ENCODE data around the gene NDUFB6. TPM values are rescaled to one million over a fixed set of nuclear protein-coding genes. Genes with fewer than 3 reads are reported as not detected.

NDUFB6 gene
- total RNA-seq, 1 experiment from 2014 or later, result 56.0 TPM

DNA sequence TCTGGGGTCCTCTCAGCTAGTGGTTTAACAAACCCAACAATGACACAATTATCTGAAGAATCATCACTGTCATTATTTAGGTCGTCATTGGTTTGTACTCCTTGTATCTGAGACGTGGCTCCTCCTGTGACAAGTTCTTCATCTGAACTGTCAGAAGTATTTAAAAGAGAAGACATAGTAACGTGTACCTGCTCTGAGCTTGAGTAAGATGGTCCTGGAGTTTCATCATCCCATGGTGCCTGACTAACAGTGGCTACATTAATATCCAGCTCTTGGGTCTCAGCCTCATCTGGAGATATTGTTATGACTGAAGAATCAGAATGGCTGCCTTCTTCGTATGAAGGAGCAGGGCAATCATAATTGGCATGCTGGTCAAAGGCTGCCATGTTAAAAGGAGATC is 29.9 kb downstream of the NDUFB6 start:
- no peak overlapping the region for H3K4me3 Mint-ChIP-seq
- H3K9me3 Mint-ChIP-seq, result no peaks in the 10 kb centered on the region
- POLR2A ChIA-PET, result no interaction called here
- CTCF ChIA-PET, result no interaction called here
- DNase-seq (ENCODE audit: low spot score) (no peak), ATAC-seq (no peak)
- H3K27me3 Mint-ChIP-seq (ENCODE audit: low read depth), result no peaks in the 10 kb centered on the region
- no peaks in the 10 kb centered on the region for H3K4me1 Mint-ChIP-seq
- no peak overlapping the region for H3K27ac Mint-ChIP-seq
- H3K36me3 Mint-ChIP-seq, result peaks cover 39% of the 10 kb centered on the region
- TF ChIP-seq ZBTB21 (CRISPR knock-in tag; IDR thresholded peaks at IDR 0.05; ENCODE audit: borderline replicate concordance) (no peak), GABPB1 (CRISPR knock-in tag; IDR thresholded peaks at IDR 0.05) (peak; percentile 52; the same call in 1 of the 2 replicates)

DNA sequence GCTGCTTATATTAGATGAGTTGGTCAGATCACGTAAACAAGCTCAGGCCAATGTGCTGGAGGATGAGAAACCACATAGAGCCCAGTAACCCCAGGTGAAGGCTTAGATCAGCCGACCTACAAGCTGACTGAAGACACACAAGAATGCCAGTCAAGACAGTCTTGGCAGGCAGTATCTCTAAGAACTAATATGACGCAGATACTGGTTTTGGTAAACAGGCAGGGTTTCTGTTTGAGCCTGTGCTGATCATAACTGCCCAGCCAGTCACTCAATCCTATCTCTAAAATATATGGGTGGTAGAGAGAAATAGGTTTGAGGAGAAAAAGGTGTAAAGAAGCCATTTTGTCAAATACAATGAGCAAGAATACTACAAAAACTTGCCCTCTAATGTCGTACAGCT is 39.1 kb downstream of the NDUFB6 start:
- Mint-ChIP-seq H3K27me3 (ENCODE audit: low read depth) (no peaks in the 10 kb centered on the region), H3K36me3 (peaks cover 5% of the 10 kb centered on the region; the same call in 1 of the 2 replicates), H3K9me3 (peaks cover 14% of the 10 kb centered on the region), H3K4me3 (no peak overlapping the region), H3K4me1 (no peaks in the 10 kb centered on the region), H3K27ac (no peak overlapping the region)
- DNase-seq (ENCODE audit: low spot score) (no peak), ATAC-seq (no peak)
- TF ChIP-seq, protein P1, sequence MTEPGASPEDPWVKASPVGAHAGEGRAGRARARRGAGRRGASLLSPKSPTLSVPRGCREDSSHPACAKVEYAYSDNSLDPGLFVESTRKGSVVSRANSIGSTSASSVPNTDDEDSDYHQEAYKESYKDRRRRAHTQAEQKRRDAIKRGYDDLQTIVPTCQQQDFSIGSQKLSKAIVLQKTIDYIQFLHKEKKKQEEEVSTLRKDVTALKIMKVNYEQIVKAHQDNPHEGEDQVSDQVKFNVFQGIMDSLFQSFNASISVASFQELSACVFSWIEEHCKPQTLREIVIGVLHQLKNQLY (CRISPR knock-in tag; IDR thresholded peaks at IDR 0.05), result no peak
- no peak for TF ChIP-seq SOX15 (CRISPR knock-in tag; IDR thresholded peaks at IDR 0.05)
- no peak for TF ChIP-seq FOXJ3 (CRISPR knock-in tag; IDR thresholded peaks at IDR 0.05; ENCODE audit: borderline replicate concordance)
- TF ChIP-seq, protein P2, sequence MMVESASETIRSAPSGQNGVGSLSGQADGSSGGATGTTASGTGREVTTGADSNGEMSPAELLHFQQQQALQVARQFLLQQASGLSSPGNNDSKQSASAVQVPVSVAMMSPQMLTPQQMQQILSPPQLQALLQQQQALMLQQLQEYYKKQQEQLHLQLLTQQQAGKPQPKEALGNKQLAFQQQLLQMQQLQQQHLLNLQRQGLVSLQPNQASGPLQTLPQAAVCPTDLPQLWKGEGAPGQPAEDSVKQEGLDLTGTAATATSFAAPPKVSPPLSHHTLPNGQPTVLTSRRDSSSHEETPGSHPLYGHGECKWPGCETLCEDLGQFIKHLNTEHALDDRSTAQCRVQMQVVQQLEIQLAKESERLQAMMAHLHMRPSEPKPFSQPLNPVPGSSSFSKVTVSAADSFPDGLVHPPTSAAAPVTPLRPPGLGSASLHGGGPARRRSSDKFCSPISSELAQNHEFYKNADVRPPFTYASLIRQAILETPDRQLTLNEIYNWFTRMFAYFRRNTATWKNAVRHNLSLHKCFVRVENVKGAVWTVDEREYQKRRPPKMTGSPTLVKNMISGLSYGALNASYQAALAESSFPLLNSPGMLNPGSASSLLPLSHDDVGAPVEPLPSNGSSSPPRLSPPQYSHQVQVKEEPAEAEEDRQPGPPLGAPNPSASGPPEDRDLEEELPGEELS (CRISPR knock-in tag; IDR thresholded peaks at IDR 0.05), result no peak
- no peak for TF ChIP-seq RORB (CRISPR knock-in tag; IDR thresholded peaks at IDR 0.05)
- TF ChIP-seq GRHL2 (CRISPR knock-in tag; IDR thresholded peaks at IDR 0.05; ENCODE audit: insufficient replicate concordance, severe bottlenecking), result no peak
- TF ChIP-seq, protein P3, sequence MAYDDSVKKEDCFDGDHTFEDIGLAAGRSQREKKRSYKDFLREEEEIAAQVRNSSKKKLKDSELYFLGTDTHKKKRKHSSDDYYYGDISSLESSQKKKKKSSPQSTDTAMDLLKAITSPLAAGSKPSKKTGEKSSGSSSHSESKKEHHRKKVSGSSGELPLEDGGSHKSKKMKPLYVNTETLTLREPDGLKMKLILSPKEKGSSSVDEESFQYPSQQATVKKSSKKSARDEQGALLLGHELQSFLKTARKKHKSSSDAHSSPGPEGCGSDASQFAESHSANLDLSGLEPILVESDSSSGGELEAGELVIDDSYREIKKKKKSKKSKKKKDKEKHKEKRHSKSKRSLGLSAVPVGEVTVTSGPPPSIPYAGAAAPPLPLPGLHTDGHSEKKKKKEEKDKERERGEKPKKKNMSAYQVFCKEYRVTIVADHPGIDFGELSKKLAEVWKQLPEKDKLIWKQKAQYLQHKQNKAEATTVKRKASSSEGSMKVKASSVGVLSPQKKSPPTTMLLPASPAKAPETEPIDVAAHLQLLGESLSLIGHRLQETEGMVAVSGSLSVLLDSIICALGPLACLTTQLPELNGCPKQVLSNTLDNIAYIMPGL (CRISPR knock-in tag; IDR thresholded peaks at IDR 0.05), result no peak
- no peak for TF ChIP-seq ZBTB43 (CRISPR knock-in tag; IDR thresholded peaks at IDR 0.05)
- no peak for TF ChIP-seq JUN (CRISPR knock-in tag; IDR thresholded peaks at IDR 0.05)
- TF ChIP-seq PRDM15 (CRISPR knock-in tag; IDR thresholded peaks at IDR 0.05), result no peak
- no peak for TF ChIP-seq ELF4 (CRISPR knock-in tag; IDR thresholded peaks at IDR 0.05; ENCODE audit: low read depth)
- POLR2A ChIA-PET, result interaction anchor here (1.0 to 1.2 kb wide), 2 partner anchors 17 to 155 kb away, joined by 3 to 5 read pairs; no protein-coding TSS in a partner anchor
- CTCF ChIA-PET, result interaction anchor here (1.0 kb wide), 1 partner anchor 155 kb away, joined by 5 read pairs; no protein-coding TSS in a partner anchor

All from WTC11 (cell line).